ENCODE results near the gene MOGAT1. TPM values are rescaled to one million over a fixed set of nuclear protein-coding genes. Genes with fewer than 3 reads are reported as not detected.

The MOGAT1 gene
- total and polyA plus RNA-seq, 9 of the 15 experiments (the other 6 are each of a cell fraction or from before 2014, with no cell fraction given) = not detected

- TF ChIP-seq MLX (CRISPR knock-in tag; conservative IDR thresholded peaks at IDR 0.05) = no peak
- TF ChIP-seq TAL1 (IDR thresholded peaks at IDR 0.05) = no peak
- TF ChIP-seq RBFOX2 (IDR thresholded peaks at IDR 0.05; ENCODE audit: low read depth, low read length) = no peak
- TF ChIP-seq, protein P1, sequence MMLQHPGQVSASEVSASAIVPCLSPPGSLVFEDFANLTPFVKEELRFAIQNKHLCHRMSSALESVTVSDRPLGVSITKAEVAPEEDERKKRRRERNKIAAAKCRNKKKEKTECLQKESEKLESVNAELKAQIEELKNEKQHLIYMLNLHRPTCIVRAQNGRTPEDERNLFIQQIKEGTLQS (IDR thresholded peaks at IDR 0.05) = peak; percentile 40
- TF ChIP-seq, protein P1 (CRISPR knock-in tag; conservative IDR thresholded peaks at IDR 0.05) = no peak
- TF ChIP-seq, protein P2, sequence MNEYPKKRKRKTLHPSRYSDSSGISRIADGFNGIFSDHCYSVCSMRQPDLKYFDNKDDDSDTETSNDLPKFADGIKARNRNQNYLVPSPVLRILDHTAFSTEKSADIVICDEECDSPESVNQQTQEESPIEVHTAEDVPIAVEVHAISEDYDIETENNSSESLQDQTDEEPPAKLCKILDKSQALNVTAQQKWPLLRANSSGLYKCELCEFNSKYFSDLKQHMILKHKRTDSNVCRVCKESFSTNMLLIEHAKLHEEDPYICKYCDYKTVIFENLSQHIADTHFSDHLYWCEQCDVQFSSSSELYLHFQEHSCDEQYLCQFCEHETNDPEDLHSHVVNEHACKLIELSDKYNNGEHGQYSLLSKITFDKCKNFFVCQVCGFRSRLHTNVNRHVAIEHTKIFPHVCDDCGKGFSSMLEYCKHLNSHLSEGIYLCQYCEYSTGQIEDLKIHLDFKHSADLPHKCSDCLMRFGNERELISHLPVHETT (CRISPR knock-in tag; conservative IDR thresholded peaks at IDR 0.05 in 1 of 2, IDR thresholded peaks at IDR 0.05 in 1 of 2) = no peak
- no peak for TF ChIP-seq ETV6 (IDR thresholded peaks at IDR 0.05; ENCODE audit: borderline replicate concordance in 1 of 2, low read depth in 2 of 2, low read length in 1 of 2)
- TF ChIP-seq ETV6 (CRISPR knock-in tag; IDR thresholded peaks at IDR 0.05; ENCODE audit: borderline replicate concordance) = no peak
- TF ChIP-seq ZNF444 (CRISPR knock-in tag; IDR thresholded peaks at IDR 0.05) = no peak
- no peak for TF ChIP-seq NCOA2 (IDR thresholded peaks at IDR 0.05; ENCODE audit: partially characterized antibody in 2 of 2)
- TF ChIP-seq HNRNPLL (IDR thresholded peaks at IDR 0.05; ENCODE audit: low read depth, low read length, poor library complexity, severe bottlenecking) = no peak
- TF ChIP-seq KDM1A (IDR thresholded peaks at IDR 0.05) = 0 out of 4 replicates have a peak, but pooled peaks of 1 of the 2 experiments have one; percentile 7
- no peak for TF ChIP-seq KAT7 (CRISPR knock-in tag; IDR thresholded peaks at IDR 0.05; ENCODE audit: borderline replicate concordance)
- no peak for TF ChIP-seq HMGN3 (IDR thresholded peaks at IDR 0.05; ENCODE audit: borderline replicate concordance, extremely low read depth, insufficient read length, low read depth, low read length)
- TF ChIP-seq, protein P3, sequence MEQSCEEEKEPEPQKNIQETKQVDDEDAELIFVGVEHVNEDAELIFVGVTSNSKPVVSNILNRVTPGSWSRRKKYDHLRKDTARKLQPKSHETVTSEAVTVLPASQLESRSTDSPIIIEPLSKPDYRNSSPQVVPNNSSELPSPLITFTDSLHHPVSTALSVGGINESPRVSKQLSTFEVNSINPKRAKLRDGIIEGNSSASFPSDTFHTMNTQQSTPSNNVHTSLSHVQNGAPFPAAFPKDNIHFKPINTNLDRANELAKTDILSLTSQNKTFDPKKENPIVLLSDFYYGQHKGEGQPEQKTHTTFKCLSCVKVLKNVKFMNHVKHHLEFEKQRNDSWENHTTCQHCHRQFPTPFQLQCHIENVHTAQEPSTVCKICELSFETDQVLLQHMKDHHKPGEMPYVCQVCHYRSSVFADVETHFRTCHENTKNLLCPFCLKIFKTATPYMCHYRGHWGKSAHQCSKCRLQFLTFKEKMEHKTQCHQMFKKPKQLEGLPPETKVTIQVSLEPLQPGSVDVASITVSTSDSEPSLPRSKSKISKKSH (CRISPR knock-in tag; IDR thresholded peaks at IDR 0.05) = no peak
- no peak for TF ChIP-seq PYGO2 (tag; IDR thresholded peaks at IDR 0.05)
- no peak for TF ChIP-seq STAG1 (CRISPR knock-in tag; IDR thresholded peaks at IDR 0.05; ENCODE audit: borderline replicate concordance)
- TF ChIP-seq RHOXF2B (CRISPR knock-in tag; conservative IDR thresholded peaks at IDR 0.05) = no peak
These were observed 36.3 kb downstream of the MOGAT1 start (continued) for GRCh38 chr2:222707689-222708273.
